ENCODE measurements around the gene PLCD4.
A peak's percentile ranks its signal among the peaks of the same experiment; 100 is the strongest.

Gene PLCD4

GRCh38 chr2:218607436-218608115, at the start of gene PLCD4:
PLCD4 (plus strand) TSS chr2:218607899; CDS start chr2:218615740, 7,841 bp downstream.
- no peak for DNase-seq (ENCODE audit: low read depth, low spot score)

DNA sequence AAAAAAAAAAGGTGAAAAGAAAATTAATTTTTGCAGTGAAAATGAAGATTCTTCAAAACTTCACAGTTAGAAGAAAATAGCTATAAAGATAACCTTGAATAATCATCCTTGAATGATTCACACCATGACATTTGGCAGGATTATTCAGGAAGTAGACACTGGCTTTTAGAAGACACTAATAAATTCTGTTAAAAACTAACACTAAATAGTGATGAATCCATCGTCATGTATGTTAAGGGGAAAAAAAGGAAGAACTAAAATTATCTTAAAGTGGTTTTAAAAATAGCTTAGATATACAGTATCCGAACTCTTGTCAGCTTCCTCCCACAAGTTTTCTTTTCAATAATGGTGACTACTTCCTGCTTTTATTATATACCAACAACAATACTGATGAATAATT, 49.8 kb upstream of the PLCD4 start:
- no peak for DNase-seq (ENCODE audit: low read depth, low spot score)

DNA sequence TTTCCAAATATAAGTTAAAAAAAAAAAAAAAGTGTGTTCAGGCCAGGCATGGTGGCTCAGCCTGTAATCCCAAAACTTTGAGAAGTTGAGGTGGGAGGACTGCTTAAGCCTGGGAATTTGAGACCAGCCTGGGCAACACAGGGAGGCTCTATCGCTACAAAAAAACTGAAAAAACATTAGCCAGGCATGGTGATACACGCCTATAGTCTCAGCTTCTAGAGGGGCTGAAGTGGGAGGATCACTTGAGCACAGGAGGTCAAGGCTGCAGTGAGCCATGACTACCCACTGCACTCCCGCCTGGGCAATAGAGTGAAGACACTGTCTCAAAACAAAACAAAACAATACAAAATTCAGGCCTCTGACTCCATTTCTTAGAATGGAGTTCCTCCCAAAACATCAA, 48.7 kb upstream of the PLCD4 start:
- DNase-seq (ENCODE audit: low read depth, low spot score), result no peak

DNA sequence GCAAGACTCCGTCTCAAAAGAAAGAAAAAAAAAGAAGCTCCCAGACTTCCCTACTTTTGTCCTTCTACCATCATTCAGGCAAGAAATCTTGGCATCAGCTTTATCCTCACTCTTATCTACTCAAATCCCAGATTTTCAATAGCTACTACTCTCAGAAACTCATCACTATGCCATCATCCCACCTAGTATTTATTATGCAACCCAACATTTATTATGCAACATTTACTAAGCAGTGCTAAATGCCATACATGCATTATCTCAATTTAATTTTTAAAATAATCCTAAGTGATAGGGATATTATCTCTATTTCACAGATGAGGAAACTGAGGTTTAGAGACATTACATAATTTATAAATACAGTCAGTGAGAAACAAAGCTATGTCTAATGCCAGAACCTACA, 43.6 kb upstream of the PLCD4 start:
- DNase-seq (ENCODE audit: low read depth, low spot score), result no peak

- no peak for DNase-seq (ENCODE audit: low read depth, low spot score)
Observed at GRCh38 chr2:218566296-218566695, 41.4 kb upstream of the PLCD4 start.

- no peak for DNase-seq (ENCODE audit: low read depth, low spot score)
Observed at GRCh38 chr2:218567797-218568189, 39.9 kb upstream of the PLCD4 start.

DNA sequence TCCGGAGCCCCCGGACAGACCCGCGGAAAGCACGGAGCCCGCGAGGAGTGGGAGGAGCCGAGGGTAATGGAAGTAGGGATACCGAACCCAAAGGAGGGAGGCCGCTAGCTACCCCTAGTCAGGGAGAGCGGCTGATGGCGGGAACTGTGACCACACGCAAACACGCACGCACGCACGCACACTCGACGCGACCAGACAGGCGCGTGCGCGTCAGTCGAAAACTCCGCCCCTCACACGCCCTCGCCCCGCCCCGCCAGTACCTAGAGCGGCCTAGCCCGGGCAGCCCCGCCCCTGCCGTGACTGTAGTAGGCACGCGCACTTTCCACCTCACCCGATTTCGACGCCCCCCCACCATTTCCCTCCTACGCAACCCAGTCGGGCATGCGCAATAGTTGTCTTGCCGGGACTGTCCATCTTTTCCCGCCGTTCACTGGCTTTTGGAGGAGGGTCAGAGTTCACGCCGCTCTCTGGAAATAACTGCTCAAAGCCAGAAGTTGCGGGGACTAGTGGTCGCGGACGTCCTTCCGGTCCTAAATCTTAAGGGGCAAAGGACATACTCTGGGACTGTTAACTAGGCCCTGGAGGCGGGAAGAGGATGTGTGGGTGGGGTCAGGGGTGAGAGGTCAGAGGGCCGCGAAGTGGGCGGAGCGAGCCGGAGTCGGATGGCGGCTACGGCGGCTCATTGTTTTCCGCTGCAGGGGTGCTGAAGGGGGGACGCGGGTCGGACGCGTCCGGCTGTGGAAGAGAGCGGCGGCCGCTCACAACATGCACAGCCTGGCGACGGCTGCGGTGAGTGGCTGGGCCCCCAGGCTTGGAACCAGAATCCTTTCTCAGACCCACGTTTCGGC, 39.3 kb upstream of the PLCD4 start, which contains the start of the genes CNOT9 and USP37:
Gene CNOT9, plus strand, starts transcription at position 650 of the 848 bp plus-strand sequence. Its CDS starts 116 bp downstream, at position 766.
Gene USP37, minus strand, starts transcription at position 162 of the 848 bp plus-strand sequence. CDS start 9,698 bp downstream, outside the sequence.
- DNase-seq (ENCODE audit: low read depth, low spot score), result peak; percentile 100

GRCh38 chr2:218569038-218569431, 38.7 kb upstream of the PLCD4 start:
- peak; percentile 10 for DNase-seq (ENCODE audit: low read depth, low spot score)

- DNase-seq (ENCODE audit: low read depth, low spot score), result no peak
Observed at GRCh38 chr2:218569661-218570500, 37.8 kb upstream of the PLCD4 start.

DNA sequence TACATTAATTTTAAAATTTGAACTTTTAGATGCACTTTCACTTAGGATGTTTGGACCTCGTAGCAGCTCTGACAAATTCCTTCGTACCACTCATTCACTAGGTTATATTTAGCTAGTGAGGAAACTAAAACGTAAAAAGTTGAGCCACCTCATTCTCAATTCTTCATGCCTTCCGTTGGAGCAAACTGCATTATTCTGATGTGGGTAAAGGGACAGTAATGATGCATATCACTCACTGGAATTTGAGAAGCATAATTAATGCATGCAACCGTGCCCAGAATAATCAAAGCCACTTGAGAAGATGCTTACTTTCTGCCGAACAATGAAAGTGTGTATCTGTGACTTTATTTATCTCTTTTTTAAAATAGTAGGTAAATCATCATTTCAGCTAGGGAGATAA, 36.8 kb upstream of the PLCD4 start:
- DNase-seq (ENCODE audit: low read depth, low spot score), result no peak

GRCh38 chr2:218576854-218577253, 30.8 kb upstream of the PLCD4 start:
- DNase-seq (ENCODE audit: low read depth, low spot score), result no peak

DNA sequence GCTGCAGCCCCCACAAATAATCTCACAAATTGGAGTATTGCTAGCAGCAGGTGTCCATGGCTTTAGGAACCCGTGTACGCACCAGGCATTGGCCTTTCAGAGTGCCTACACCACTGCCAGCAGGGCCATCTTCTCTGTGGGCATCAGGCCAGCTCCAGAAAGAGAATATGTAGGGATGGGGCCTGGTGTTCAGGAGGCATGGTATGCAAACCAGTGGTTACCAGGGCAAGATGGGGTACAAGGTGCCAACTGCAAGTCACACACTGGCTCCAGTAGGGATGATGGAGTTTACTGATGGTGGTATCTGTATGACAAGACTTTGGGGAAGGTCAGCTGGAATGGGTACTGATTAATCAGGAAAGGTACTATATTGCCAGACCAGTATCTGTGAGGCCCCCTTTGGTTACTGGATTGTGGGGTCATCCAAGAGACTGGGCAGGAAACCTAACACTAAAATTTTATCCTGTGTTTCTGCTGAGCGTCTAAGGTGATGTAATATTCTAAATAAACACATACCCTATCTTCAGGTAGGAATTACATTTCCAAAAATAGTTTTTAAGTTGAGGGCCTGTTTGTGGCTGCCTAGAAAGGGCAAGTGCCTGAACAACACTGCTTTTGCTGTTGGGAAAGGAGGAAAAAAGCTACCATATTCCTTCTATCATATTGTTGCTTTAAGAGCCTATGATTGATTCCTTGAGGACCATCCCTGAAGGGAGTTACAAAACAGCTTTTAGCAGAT, 30.0 kb upstream of the PLCD4 start:
- DNase-seq (ENCODE audit: low read depth, low spot score), result no peak

DNA sequence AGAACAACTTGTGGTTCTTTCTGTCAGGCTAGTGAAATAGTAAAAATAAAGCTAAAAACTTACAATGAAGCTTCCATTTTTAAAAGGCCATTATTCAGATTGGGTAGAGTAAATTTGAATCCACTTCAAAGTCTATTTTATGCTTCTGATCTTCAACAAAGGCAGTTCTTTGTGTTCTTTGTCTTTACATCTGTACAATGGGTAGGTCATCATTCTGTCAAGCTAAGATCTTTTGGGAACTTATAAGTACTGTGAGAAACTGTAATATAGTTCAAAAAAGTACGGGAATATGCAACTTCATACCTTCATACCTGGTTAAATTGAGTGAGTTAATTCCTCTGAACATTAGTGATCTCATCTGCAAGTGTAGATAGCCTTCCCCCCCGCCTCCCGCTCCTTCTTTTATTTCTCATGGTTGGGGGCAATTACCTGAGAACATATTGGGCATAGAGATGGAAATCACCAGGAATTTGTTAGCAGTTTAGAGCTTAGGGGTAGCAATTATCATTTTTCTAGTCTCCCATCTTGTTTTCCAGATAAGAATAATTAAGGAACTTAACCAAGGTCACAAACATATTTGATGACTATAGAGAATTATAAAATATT, 29.3 kb upstream of the PLCD4 start:
- no peak for DNase-seq (ENCODE audit: low read depth, low spot score)

GRCh38 chr2:218582076-218582475, 25.6 kb upstream of the PLCD4 start:
- DNase-seq (ENCODE audit: low read depth, low spot score), result no peak

- DNase-seq (ENCODE audit: low read depth, low spot score), result no peak
Observed at GRCh38 chr2:218583983-218584850, 23.5 kb upstream of the PLCD4 start.

DNA sequence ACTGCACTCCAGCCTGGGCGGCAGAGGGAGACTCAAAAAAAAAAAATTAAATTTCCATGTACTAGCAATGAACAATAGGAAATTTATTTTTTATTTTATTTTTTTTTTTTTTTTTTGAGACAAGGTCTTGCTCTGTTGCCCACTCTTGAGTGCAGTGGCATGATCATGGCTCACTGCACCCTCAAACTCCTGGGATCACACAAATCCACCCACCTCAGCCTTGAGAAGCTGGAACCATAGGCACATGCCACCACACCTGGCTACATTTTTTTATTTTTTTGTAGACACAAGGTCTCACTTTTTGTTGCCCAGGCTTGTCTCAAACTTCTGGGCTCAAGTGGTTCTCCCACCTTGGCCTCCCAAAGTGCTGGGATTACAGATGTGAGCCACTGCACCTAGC, 22.2 kb upstream of the PLCD4 start:
- no peak for DNase-seq (ENCODE audit: low read depth, low spot score)

DNA sequence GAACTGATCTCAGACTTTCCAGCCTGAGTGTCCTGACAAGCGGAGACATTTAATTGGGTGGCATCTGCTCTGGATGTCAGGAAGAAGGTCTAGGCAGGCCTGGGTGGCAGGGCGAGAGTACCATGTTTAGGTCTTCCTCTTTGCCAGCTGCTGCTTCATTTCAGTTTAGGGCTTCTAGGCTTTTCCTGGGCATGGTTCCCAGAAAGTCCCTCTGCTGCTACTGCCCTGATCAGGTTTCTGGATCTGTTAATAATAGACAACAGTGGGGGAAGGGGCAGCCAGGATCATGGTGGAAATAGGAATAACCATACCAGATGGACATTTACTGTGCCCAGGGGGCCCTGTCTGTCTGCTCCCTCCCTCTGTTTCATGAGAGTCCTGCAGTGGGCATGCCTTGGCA, 2.3 kb upstream of the PLCD4 start:
- DNase-seq (ENCODE audit: low read depth, low spot score), result no peak

GRCh38 chr2:218615868-218616315, 8.2 kb downstream of the PLCD4 start:
- DNase-seq (ENCODE audit: low read depth, low spot score), result no peak

DNA sequence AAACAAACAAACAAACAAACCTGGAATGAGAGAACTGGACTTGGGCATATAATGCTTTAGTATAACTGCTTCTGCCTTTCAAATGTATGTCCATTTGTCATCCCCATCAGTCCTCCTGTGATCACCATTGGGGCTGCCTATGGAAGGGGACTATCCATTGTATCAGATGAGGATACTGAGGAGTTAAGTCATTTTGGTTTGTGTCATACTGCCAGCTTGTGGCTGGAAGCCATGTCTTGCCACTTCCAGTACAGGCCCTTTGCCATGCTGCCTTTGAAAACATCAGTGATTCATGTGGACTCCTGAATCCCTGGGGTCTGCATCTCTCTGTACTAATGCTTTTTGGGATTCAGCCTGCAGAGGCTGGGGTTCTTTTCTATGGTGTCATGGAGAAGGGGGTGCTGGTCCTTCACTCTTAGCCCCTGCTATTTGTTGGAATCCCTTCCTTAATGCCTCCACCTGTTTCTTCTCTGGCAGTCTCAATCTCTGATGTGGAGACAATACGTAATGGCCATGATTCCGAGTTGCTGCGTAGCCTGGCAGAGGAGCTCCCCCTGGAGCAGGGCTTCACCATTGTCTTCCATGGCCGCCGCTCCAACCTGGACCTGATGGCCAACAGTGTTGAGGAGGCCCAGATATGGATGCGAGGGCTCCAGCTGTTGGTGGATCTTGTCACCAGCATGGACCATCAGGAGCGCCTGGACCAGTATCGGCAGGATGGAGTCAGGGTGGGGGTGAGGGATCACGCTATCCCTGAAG, 10.6 kb downstream of the PLCD4 start:
- DNase-seq (ENCODE audit: low read depth, low spot score), result no peak
